ENCODE measurements around the gene ARHGAP6. TPM values are rescaled to one million over a fixed set of nuclear protein-coding genes. Genes with fewer than 3 reads are reported as not detected.

Gene ARHGAP6
- total RNA-seq, 1 experiment from 2014 or later, result 0.50 TPM

DNA sequence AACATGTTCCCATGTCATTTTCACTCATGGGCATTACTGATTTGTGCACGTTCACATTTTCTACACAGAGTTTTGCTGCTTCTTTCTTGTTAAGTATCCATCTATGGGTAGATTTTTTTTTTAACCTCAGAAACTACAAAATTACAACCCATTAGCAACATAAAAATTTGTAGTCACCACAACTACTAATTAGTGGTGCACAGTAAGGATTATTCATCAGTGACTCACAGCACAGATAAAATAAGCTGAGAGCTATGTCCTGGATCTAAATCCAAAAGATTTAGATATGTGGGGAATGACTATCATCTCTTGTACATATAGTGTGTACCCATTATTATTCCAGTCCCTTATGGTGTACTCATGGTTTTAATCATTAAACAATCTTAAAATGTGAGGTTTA is 392.2 kb downstream of the ARHGAP6 start:
- no peaks in the 10 kb centered on the region for H3K9me3 Mint-ChIP-seq (ENCODE audit: unreplicated experiment)
- H3K4me3 Mint-ChIP-seq (ENCODE audit: unreplicated experiment), result no peak overlapping the region
- no peaks in the 10 kb centered on the region for H3K9me3 ChIP-seq
- H3K27me3 Mint-ChIP-seq (ENCODE audit: insufficient read depth, unreplicated experiment), result no peaks in the 10 kb centered on the region
- H3K27ac Mint-ChIP-seq (ENCODE audit: unreplicated experiment), result no peak overlapping the region
- intact Hi-C loops (cut with micrococcal nuclease; ENCODE audit: unreplicated experiment), result no loop called here
- POLR2A ChIA-PET, result no interaction called here
- H3K36me3 ChIP-seq (ENCODE audit: control insufficient read depth, insufficient read depth, low read length), result no peaks in the 10 kb centered on the region
- no peaks in the 10 kb centered on the region for H3K36me3 Mint-ChIP-seq (ENCODE audit: insufficient read depth, unreplicated experiment)
- TF ChIP-seq, protein P1, sequence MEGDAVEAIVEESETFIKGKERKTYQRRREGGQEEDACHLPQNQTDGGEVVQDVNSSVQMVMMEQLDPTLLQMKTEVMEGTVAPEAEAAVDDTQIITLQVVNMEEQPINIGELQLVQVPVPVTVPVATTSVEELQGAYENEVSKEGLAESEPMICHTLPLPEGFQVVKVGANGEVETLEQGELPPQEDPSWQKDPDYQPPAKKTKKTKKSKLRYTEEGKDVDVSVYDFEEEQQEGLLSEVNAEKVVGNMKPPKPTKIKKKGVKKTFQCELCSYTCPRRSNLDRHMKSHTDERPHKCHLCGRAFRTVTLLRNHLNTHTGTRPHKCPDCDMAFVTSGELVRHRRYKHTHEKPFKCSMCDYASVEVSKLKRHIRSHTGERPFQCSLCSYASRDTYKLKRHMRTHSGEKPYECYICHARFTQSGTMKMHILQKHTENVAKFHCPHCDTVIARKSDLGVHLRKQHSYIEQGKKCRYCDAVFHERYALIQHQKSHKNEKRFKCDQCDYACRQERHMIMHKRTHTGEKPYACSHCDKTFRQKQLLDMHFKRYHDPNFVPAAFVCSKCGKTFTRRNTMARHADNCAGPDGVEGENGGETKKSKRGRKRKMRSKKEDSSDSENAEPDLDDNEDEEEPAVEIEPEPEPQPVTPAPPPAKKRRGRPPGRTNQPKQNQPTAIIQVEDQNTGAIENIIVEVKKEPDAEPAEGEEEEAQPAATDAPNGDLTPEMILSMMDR (IDR thresholded peaks at IDR 0.05; ENCODE audit: insufficient read depth in 1 of 2, low read depth in 1 of 2, low read length in 1 of 2, severe bottlenecking in 1 of 2, unreplicated experiment in 1 of 2), result no peak
- H3K27me3 ChIP-seq (replicated peaks; ENCODE audit: control insufficient read depth, insufficient read depth, low read length), result no peaks in the 10 kb centered on the region
- no TSS peak for BruUV-seq (replicated peaks)
- CTCF ChIA-PET, result no interaction called here
- peaks cover 19% of the 10 kb centered on the region for H3K4me1 Mint-ChIP-seq (ENCODE audit: low read depth, unreplicated experiment)
- H3K4me1 ChIP-seq, result peaks cover 17% of the 10 kb centered on the region
- DNase-seq, result no peak
- H3K4me3 ChIP-seq (ENCODE audit: low read depth, low read length), result no peak overlapping the region

DNA sequence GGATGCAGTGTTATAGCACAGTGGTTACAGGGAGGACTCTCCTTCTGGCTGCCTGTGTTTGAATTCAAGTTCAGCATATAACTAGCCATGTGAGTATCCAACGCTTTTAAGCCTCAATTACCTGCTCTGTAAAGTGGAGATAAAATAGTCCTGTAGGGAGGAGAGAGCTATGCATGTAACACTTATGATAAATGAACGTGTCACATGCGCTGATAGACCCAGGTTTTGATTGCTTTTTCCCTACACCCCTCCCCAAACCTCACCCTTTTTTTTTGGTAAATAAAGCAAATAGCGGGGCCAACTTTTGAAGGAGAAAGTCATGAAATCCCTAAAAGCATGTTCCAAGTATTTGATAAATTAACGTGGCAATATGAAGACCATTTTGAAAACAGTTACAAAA is 392.9 kb downstream of the ARHGAP6 start:
- H3K27me3 Mint-ChIP-seq (ENCODE audit: insufficient read depth, unreplicated experiment), result no peaks in the 10 kb centered on the region
- DNase-seq, result no peak
- BruUV-seq (replicated peaks), result no TSS peak
- Histone ChIP-seq H3K4me3 (ENCODE audit: low read depth, low read length) (no peak overlapping the region), H3K4me1 (peaks cover 23% of the 10 kb centered on the region), H3K9me3 (no peaks in the 10 kb centered on the region), H3K27me3 (replicated peaks; ENCODE audit: control insufficient read depth, insufficient read depth, low read length) (no peaks in the 10 kb centered on the region), H3K36me3 (ENCODE audit: control insufficient read depth, insufficient read depth, low read length) (no peaks in the 10 kb centered on the region)
- TF ChIP-seq, protein P1 (IDR thresholded peaks at IDR 0.05; ENCODE audit: insufficient read depth in 1 of 2, low read depth in 1 of 2, low read length in 1 of 2, severe bottlenecking in 1 of 2, unreplicated experiment in 1 of 2), result no peak
- peaks cover 19% of the 10 kb centered on the region for H3K4me1 Mint-ChIP-seq (ENCODE audit: low read depth, unreplicated experiment)
- H3K9me3 Mint-ChIP-seq (ENCODE audit: unreplicated experiment), result no peaks in the 10 kb centered on the region
- CTCF ChIA-PET, result no interaction called here
- intact Hi-C loops (cut with micrococcal nuclease; ENCODE audit: unreplicated experiment), result no loop called here
- no peak overlapping the region for H3K27ac Mint-ChIP-seq (ENCODE audit: unreplicated experiment)
- POLR2A ChIA-PET, result no interaction called here
- no peak overlapping the region for H3K4me3 Mint-ChIP-seq (ENCODE audit: unreplicated experiment)
- H3K36me3 Mint-ChIP-seq (ENCODE audit: insufficient read depth, unreplicated experiment), result no peaks in the 10 kb centered on the region

DNA sequence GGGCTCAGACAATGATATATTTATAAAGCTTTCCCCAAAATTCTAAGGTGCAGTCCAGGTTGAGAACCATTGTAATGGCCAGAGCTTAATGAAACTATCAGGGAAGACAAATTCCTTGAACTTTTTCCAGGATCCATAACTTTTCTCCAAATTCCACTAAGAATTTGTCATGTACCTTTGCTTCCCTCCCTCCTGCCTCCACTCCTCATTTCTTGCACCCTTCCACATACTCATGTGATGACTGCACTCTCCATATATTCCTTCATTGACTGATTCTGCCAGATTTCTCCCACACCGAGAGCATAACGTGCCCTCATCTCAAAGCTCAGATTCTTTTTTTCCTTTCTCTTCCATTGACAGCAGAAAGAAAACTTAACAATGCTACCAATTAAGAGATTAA is 393.4 kb downstream of the ARHGAP6 start:
- Mint-ChIP-seq H3K36me3 (ENCODE audit: insufficient read depth, unreplicated experiment) (no peaks in the 10 kb centered on the region), H3K9me3 (ENCODE audit: unreplicated experiment) (no peaks in the 10 kb centered on the region), H3K27ac (ENCODE audit: unreplicated experiment) (no peak overlapping the region), H3K27me3 (ENCODE audit: insufficient read depth, unreplicated experiment) (no peaks in the 10 kb centered on the region), H3K4me3 (ENCODE audit: unreplicated experiment) (no peak overlapping the region), H3K4me1 (ENCODE audit: low read depth, unreplicated experiment) (peaks cover 24% of the 10 kb centered on the region)
- no peaks in the 10 kb centered on the region for H3K9me3 ChIP-seq
- H3K4me3 ChIP-seq (ENCODE audit: low read depth, low read length), result no peak overlapping the region
- ChIA-PET CTCF (no interaction called here), POLR2A (no interaction called here)
- no peaks in the 10 kb centered on the region for H3K27me3 ChIP-seq (replicated peaks; ENCODE audit: control insufficient read depth, insufficient read depth, low read length)
- no TSS peak for BruUV-seq (replicated peaks)
- intact Hi-C loops (cut with micrococcal nuclease; ENCODE audit: unreplicated experiment), result no loop called here
- no peaks in the 10 kb centered on the region for H3K36me3 ChIP-seq (ENCODE audit: control insufficient read depth, insufficient read depth, low read length)
- TF ChIP-seq, protein P1 (IDR thresholded peaks at IDR 0.05; ENCODE audit: insufficient read depth in 1 of 2, low read depth in 1 of 2, low read length in 1 of 2, severe bottlenecking in 1 of 2, unreplicated experiment in 1 of 2), result no peak
- H3K4me1 ChIP-seq, result peaks cover 29% of the 10 kb centered on the region
- DNase-seq, result no peak
